ENCODE data around the gene HTR3A. TPM values are rescaled to one million over a fixed set of nuclear protein-coding genes. Genes with fewer than 3 reads are reported as not detected.

Gene HTR3A
- total and polyA plus RNA-seq, 8 donors: 0.11 to 0.79 (median 0.29) TPM; not detected in 4

- Histone ChIP-seq H3K4me1 (peaks cover 2 to 4% of the 10 kb centered on the region in 2 donors), H3K36me3 (no peaks in the 10 kb centered on the region), H3K9me3 (no peaks in the 10 kb centered on the region), H3K27me3 (peaks cover 0 to 26% of the 10 kb centered on the region in 2 donors), H3K27ac (no peak overlapping the region), H3K4me3 (no peak overlapping the region)
- ATAC-seq: no peak
- intact Hi-C loops (cut with DNase I): no loop called here
- DNase-seq: no peak
- TF ChIP-seq, protein P1, sequence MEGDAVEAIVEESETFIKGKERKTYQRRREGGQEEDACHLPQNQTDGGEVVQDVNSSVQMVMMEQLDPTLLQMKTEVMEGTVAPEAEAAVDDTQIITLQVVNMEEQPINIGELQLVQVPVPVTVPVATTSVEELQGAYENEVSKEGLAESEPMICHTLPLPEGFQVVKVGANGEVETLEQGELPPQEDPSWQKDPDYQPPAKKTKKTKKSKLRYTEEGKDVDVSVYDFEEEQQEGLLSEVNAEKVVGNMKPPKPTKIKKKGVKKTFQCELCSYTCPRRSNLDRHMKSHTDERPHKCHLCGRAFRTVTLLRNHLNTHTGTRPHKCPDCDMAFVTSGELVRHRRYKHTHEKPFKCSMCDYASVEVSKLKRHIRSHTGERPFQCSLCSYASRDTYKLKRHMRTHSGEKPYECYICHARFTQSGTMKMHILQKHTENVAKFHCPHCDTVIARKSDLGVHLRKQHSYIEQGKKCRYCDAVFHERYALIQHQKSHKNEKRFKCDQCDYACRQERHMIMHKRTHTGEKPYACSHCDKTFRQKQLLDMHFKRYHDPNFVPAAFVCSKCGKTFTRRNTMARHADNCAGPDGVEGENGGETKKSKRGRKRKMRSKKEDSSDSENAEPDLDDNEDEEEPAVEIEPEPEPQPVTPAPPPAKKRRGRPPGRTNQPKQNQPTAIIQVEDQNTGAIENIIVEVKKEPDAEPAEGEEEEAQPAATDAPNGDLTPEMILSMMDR (IDR thresholded peaks at IDR 0.05): no peak
Measured at GRCh38 chr11:113977701-113978100, 2.8 kb downstream of the HTR3A start.

DNA sequence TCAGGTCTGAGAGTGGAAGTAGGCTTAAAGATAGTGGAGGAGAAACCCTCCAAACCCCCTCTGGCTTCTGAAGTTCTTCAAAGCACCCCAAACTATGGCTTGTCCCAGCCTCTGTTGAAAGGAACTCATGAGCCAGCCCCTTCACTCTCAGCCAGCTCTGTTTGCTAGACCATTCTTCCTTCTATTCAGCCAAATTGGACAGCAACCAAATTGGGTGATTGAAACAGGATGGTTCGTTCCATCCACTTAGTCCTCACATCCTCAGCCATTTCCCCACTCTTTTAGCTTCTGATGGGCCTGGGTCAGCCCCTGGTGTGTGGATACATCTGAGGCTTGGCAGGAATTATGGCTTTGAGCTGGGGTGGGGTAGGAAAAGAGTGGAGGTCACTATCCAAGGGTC, 4.5 kb downstream of the HTR3A start:
- Histone ChIP-seq H3K27me3 (peaks cover 0 to 26% of the 10 kb centered on the region in 2 donors), H3K9me3 (no peaks in the 10 kb centered on the region), H3K4me1 (peaks cover 2 to 4% of the 10 kb centered on the region in 2 donors), H3K4me3 (no peak overlapping the region), H3K27ac (no peak overlapping the region), H3K36me3 (no peaks in the 10 kb centered on the region)
- peak in 2 of 4 donors; percentile 12 to 21 for DNase-seq
- intact Hi-C loops (cut with DNase I): no loop called here
- TF ChIP-seq, protein P1 (IDR thresholded peaks at IDR 0.05): no peak
- no peak for ATAC-seq

GRCh38 chr11:113980785-113981184, 5.9 kb downstream of the HTR3A start:
- Histone ChIP-seq H3K4me3 (no peak overlapping the region), H3K36me3 (no peaks in the 10 kb centered on the region), H3K9me3 (no peaks in the 10 kb centered on the region), H3K27ac (no peak overlapping the region), H3K4me1 (no peaks in the 10 kb centered on the region), H3K27me3 (peaks cover 0 to 22% of the 10 kb centered on the region in 2 donors)
- intact Hi-C loops (cut with DNase I): no loop called here
- DNase-seq (no peak), ATAC-seq (no peak)
- TF ChIP-seq, protein P1 (IDR thresholded peaks at IDR 0.05): no peak

- H3K4me1 ChIP-seq: no peaks in the 10 kb centered on the region
- DNase-seq: no peak
- intact Hi-C loops (cut with DNase I): no loop called here
- no peak for ATAC-seq
- H3K27ac ChIP-seq: no peak overlapping the region
- no peak overlapping the region for H3K4me3 ChIP-seq
- peaks cover 0 to 29% of the 10 kb centered on the region in 2 donors for H3K27me3 ChIP-seq
- no peaks in the 10 kb centered on the region for H3K36me3 ChIP-seq
- no peaks in the 10 kb centered on the region for H3K9me3 ChIP-seq
- TF ChIP-seq, protein P1 (IDR thresholded peaks at IDR 0.05): no peak
Measured at GRCh38 chr11:113982306-113982705, 7.4 kb downstream of the HTR3A start.

DNA sequence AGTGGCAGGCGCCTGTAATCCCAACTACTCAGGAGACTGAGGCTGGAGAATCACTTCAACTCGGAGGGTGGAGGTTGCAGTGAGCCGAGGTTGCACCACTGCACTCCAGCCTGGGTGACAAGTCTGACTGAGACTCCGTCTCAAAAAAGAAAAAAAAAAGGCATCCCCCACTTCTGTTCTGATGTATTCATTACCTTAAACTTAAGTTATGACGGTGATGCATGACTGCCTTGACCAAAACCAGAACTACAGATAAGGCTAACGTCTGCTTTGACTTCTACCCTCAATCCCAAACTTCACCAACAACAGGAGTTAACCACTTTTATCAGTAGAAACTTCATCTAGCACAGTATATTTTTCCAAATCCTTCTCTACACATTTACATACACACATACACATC, 9.9 kb downstream of the HTR3A start:
- Histone ChIP-seq H3K27ac (no peak overlapping the region), H3K9me3 (no peaks in the 10 kb centered on the region), H3K4me3 (no peak overlapping the region), H3K27me3 (peaks cover 0 to 15% of the 10 kb centered on the region in 2 donors), H3K4me1 (no peaks in the 10 kb centered on the region), H3K36me3 (no peaks in the 10 kb centered on the region)
- TF ChIP-seq, protein P1 (IDR thresholded peaks at IDR 0.05): no peak
- intact Hi-C loops (cut with DNase I): no loop called here
- DNase-seq (no peak), ATAC-seq (no peak)
